ENCODE data around the gene ABCC1.
"Not testable (repeated sequence)": the region's sequence is repeated elsewhere in the genome, so short reads cannot be mapped to it uniquely, and the experiment has no call there.

Gene ABCC1

GRCh38 chr16:16141141-16141540, 191.7 kb downstream of the ABCC1 start:
- DNase-seq (ENCODE audit: low read depth) = no peak

- DNase-seq (ENCODE audit: low read depth) = no peak
Measured at GRCh38 chr16:16141784-16142396, 192.5 kb downstream of the ABCC1 start.

GRCh38 chr16:16143038-16143763, 193.8 kb downstream of the ABCC1 start:
- peak; percentile 26 for DNase-seq (ENCODE audit: low read depth)

- no peak for DNase-seq (ENCODE audit: low read depth)
Measured at GRCh38 chr16:16143931-16144330, 194.5 kb downstream of the ABCC1 start.

GRCh38 chr16:16144416-16144815, 195.0 kb downstream of the ABCC1 start:
- peak; percentile 23 for DNase-seq (ENCODE audit: low read depth)

- no peak for DNase-seq (ENCODE audit: low read depth)
Measured at GRCh38 chr16:16145286-16145685, 195.9 kb downstream of the ABCC1 start.

- DNase-seq (ENCODE audit: low read depth) = no peak
Measured at GRCh38 chr16:16146380-16147315, 197.2 kb downstream of the ABCC1 start.

GRCh38 chr16:16147316-16147999, 198.0 kb downstream of the ABCC1 start:
- no peak for DNase-seq (ENCODE audit: low read depth)

- not testable (repeated sequence) for DNase-seq (ENCODE audit: low read depth)
Measured at GRCh38 chr16:16148000-16148599, 198.7 kb downstream of the ABCC1 start.

GRCh38 chr16:16148755-16149154, 199.3 kb downstream of the ABCC1 start:
- DNase-seq (ENCODE audit: low read depth) = no peak

- DNase-seq (ENCODE audit: low read depth) = no peak
Measured at GRCh38 chr16:16149710-16150116, 200.3 kb downstream of the ABCC1 start.

GRCh38 chr16:16150117-16150877, 200.9 kb downstream of the ABCC1 start:
- no peak for DNase-seq (ENCODE audit: low read depth)

- no peak for DNase-seq (ENCODE audit: low read depth)
Measured at GRCh38 chr16:16150878-16151152, 201.4 kb downstream of the ABCC1 start.

GRCh38 chr16:16151315-16151714, 201.9 kb downstream of the ABCC1 start:
- peak; percentile 13 for DNase-seq (ENCODE audit: low read depth)

GRCh38 chr16:16153000-16153399, 203.6 kb downstream of the ABCC1 start:
- not testable (repeated sequence) for DNase-seq (ENCODE audit: low read depth)

GRCh38 chr16:16154281-16154951, 205.0 kb downstream of the ABCC1 start:
- DNase-seq (ENCODE audit: low read depth) = no peak

GRCh38 chr16:16155234-16155633, 205.8 kb downstream of the ABCC1 start:
- DNase-seq (ENCODE audit: low read depth) = no peak

- no peak for DNase-seq (ENCODE audit: low read depth)
Measured at GRCh38 chr16:16157166-16157565, 207.8 kb downstream of the ABCC1 start.

- DNase-seq (ENCODE audit: low read depth) = no peak
Measured at GRCh38 chr16:16158082-16158658, 208.8 kb downstream of the ABCC1 start.

GRCh38 chr16:16158741-16159374, 209.4 kb downstream of the ABCC1 start:
- peak; percentile 15 for DNase-seq (ENCODE audit: low read depth)
